Omental fat pad (tissue), 4 donors: ENCODE data around the gene TRIM75. TPM values are rescaled to one million over a fixed set of nuclear protein-coding genes. Genes with fewer than 3 reads are reported as not detected.
"Not testable (repeated sequence)": the region's sequence is repeated elsewhere in the genome, so short reads cannot be mapped to it uniquely, and the experiment has no call there.

Experiments
- ATAC-seq: fragments of 150-250 bp; one replicate; pipeline ENCODE4 v1.9.1; 2016; ENCODE audit warnings: mild to moderate bottlenecking, moderate library complexity; ENCODE audit not compliant: low FRiP score
- DNase-seq: peaks from one replicate; pipeline ENCODE4 v3.0.0-alpha.2; 2019; ENCODE audit warnings: low spot score
- CTCF ChIP-seq, 3 donors: fragments of 450-650 bp; IDR thresholded peaks; one replicate each; pipeline ENCODE4 v1.5.1; 2016 to 2017; ENCODE audit warnings: antibody characterized with exemption in 3 of 3, mild to moderate bottlenecking in 3 of 3, moderate library complexity in 2 of 3
- total RNA-seq, 4 donors: library from RNA; depleted of rRNA; stranded (reverse); fragments of >200 nt; gene quantifications; one replicate each; pipeline ENCODE4 v1.1.0, GENCODE V29; 2016

Gene TRIM75
- total RNA-seq, 4 donors from 2014 or later = not detected

DNA sequence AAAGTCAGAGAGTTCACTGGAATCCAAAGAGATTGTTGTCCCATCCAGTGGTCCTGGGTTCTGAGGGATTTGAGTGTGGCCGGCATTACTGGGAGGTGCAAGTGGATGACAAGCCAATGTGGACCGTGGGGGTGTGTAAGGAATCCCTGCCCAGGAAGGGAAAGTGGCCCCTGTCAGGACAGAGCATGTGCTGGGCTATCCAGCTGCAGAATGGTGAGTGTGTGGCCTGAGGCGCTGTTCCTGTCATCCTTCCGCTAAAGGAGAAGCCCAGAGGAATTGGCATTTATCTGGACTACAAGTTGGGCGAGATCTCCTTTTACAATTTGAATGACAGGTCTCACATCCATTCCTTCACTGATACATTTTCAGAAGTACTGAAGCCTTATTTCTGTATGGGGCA is 42.3 kb upstream of the TRIM75 start:
- TF ChIP-seq CTCF (IDR thresholded peaks at IDR 0.05) = no peak
- DNase-seq (no peak), ATAC-seq (no peak)

DNA sequence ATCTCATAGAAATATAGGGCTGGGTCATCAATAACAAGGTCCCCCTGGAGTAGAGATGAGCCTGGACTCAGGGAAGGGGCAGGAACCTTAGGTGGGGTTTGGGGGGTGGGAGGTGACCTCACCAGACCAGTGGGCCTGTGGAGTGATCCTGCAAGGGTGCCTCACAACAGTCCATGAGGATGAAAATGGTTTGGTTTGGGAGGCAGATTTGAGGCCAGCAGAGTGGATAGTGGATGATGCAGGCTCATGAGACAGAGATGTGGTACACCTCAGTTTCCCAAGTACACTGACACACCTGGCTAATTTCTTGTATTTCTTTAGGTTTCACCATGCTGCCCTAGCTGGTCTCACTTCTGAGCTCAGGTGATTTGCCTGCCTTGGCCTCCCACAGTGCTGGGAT is 40.0 kb upstream of the TRIM75 start:
- ATAC-seq = no peak

GRCh38 chr4:165016971-165017370 is 36.7 kb upstream of the TRIM75 start:
- DNase-seq (no peak), ATAC-seq (no peak)
- TF ChIP-seq CTCF (IDR thresholded peaks at IDR 0.05) = no peak

More for the DNA sequence above, 40.0 kb upstream of the TRIM75 start:
- TF ChIP-seq CTCF (IDR thresholded peaks at IDR 0.05) = no peak
- no peak for DNase-seq

GRCh38 chr4:165019995-165020394 is 33.7 kb upstream of the TRIM75 start:
- not testable (repeated sequence) for ATAC-seq

DNA sequence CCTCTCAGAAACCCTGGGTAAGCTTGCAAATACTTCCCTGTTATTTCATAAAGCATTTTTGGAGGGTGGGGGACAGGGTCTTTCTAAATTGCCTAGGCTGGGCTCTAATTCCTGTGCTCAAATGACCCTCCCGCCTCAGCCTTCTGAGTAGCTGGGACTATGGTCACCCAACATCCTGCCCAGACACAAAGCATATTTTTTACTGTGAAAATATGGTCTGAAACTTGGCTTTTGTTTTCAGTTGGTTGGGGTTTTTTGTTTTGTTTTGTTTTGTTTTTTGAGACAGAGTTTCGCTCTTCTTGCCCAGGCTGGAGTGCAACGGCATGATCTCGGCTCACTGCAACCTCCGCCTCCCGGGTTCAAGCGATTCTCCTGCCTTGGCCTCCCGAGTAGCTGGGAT is 27.9 kb upstream of the TRIM75 start:
- not testable (repeated sequence) for ATAC-seq, DNase-seq

More at GRCh38 chr4:165019995-165020394, 33.7 kb upstream of the TRIM75 start:
- DNase-seq = not testable (repeated sequence)

DNA sequence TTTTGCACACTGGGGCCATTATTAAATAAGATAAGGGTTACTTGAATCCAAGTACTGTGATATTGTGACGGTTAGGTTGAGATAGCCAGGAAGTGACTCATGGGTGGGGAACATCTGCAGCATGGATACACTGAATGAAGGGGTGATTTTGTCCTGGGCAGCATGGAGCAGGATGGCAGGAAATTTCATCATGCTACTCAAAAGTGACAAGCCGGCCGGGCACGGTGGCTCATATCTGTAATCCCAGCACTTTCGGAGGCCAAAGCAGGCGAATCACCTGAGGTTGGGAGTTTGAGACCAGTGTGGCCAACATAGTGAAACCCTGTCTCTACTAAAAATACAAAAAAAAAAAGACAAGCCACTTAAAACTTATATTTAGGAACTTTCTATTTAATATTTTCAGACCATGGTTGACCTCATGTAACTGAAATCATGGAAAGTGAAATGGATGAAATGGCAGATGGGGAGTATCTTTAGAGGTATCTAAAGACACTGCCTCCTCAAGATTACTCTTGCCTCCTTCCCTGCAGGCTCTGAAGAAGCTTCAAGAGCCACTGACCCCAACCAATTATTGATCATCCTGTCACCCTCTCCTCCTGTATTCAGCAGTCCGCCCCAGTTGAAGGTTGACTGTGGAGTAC is 25.8 kb upstream of the TRIM75 start:
- no peak for TF ChIP-seq CTCF (IDR thresholded peaks at IDR 0.05)
- ATAC-seq (no peak), DNase-seq (no peak)

DNA sequence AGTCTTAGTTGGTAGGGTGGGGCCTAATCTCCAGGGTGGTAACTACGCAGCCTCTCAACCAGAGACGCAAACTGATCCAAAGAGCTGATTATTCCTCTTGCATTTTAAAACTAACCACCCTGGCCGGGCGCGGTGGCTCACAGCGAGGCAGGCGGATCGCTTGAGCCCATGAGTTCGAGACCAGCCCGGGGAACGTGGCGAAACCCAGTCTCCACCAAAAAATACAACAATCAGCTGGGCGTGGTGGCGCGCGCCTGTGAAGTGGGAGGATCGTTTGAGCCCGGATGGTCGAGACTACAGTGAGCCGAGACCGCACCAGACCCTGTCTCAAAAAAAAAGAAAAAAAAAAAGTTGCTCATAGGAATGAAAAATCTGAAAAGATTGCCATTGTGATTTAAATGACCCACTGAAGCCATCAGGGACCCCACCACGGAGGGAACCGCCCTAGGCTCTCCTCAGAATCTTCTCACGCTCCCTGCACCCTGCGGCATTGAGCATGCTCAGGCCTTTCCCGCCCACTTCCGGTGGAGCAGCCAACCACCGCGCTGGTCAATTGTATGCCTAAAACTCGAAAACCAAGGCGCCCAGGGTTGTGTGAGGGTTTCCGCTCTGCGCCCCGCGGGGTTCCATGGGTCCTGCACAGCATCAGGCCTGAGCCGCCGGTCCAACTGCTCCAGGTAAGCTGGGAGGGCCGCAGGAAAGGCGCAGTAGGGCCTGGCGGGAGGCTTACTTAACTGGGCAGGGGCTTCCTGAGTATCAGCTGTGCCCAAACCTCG is 22.0 kb upstream of the TRIM75 start, which contains the start of gene TRIM60:
TRIM60 (plus strand) TSS at position 564 of the 776 bp plus-strand sequence. CDS start 8,074 bp downstream, outside the sequence.
- no peak for TF ChIP-seq CTCF (IDR thresholded peaks at IDR 0.05)
- ATAC-seq = no peak
- DNase-seq = no peak

GRCh38 chr4:165048170-165048569 is 5.5 kb upstream of the TRIM75 start:
- DNase-seq (no peak), ATAC-seq (no peak)
- no peak for TF ChIP-seq CTCF (IDR thresholded peaks at IDR 0.05)
